PC-3 (cell line): ENCODE results near the gene ERBB4.

Source experiments
- CTCF ChIP-seq: fragments of 300-600 bp; sonication (generic); conservative IDR thresholded peaks from 2 replicates; pipeline ENCODE4 v1.5.1; 2017; ENCODE audit warnings: antibody characterized with exemption, low read depth, mild to moderate bottlenecking, low read length
- EZH2 ChIP-seq: fragments of 300-600 bp; sonication (generic); IDR thresholded peaks from one replicate; pipeline ENCODE4 v1.6.1; 2017; ENCODE audit warnings: antibody characterized with exemption, mild to moderate bottlenecking, low read length; ENCODE audit not compliant: unreplicated experiment
- EZH2phosphoT487 ChIP-seq: fragments of 300-600 bp; sonication (generic); IDR thresholded peaks from 2 replicates; pipeline ENCODE4 v1.6.1; 2018; ENCODE audit warnings: mild to moderate bottlenecking, antibody characterized with exemption, low read length, borderline replicate concordance

- peak; percentile 87 for TF ChIP-seq CTCF
- no peak for TF ChIP-seq EZH2phosphoT487
- TF ChIP-seq EZH2 = no peak
These were observed 793.1 kb downstream of the ERBB4 start for GRCh38 chr2:211745295-211746097.
